Right atrium auricular region (tissue), 2 donors: ENCODE data around the gene ACAP3. TPM values are rescaled to one million over a fixed set of nuclear protein-coding genes. Genes with fewer than 3 reads are reported as not detected.
A peak's percentile ranks its signal among the peaks of the same experiment; 100 is the strongest.

ENCODE experiments used
- DNase-seq: peaks from one replicate; pipeline ENCODE4 v3.0.0-alpha.2; 2019; ENCODE audit warnings: low spot score
- H3K27ac ChIP-seq, 2 donors: fragments of 200-600 bp; sonication (generic); 1 replicate in 1 of 2; 2 replicates in 1 of 2; pipeline ENCODE4 v1.5.1; 2016 to 2019
- H3K27me3 ChIP-seq, 2 donors: fragments of 200-600 bp; sonication (generic); one replicate each; pipeline versions ENCODE4 v1.5.1 to v1.6.0; 2017 to 2019
- H3K36me3 ChIP-seq: fragments of 200-600 bp; sonication (generic); one replicate; pipeline ENCODE4 v1.5.1; 2016
- H3K4me1 ChIP-seq, 2 donors: fragments of 200-600 bp; sonication (generic); one replicate each; pipeline versions ENCODE4 v1.5.1 to v1.6.0; 2017 to 2019
- H3K4me3 ChIP-seq, 2 donors: fragments of 200-600 bp; sonication (generic); 1 replicate in 1 of 2; 2 replicates in 1 of 2; pipeline ENCODE4 v1.5.1; 2017 to 2019; ENCODE audit warnings: mild to moderate bottlenecking in 1 of 2, moderate library complexity in 1 of 2
- H3K9me3 ChIP-seq, 2 donors: fragments of 200-600 bp; sonication (generic); one replicate each; pipeline ENCODE4 v1.5.1; 2019
- CTCF ChIP-seq, 2 donors: fragments of 200-600 bp; sonication (generic); IDR thresholded peaks; one replicate each; pipeline ENCODE4 v1.5.1; 2019; ENCODE audit warnings: antibody characterized with exemption in 2 of 2
- total RNA-seq, 2 donors: library from RNA; depleted of rRNA; stranded (reverse); fragments of >200 nt; gene quantifications; one replicate each; pipeline ENCODE4 v1.1.0, GENCODE V29; 2016

Gene ACAP3
- total RNA-seq, 2 donors from 2014 or later = 19.5 to 20.4 TPM

DNA sequence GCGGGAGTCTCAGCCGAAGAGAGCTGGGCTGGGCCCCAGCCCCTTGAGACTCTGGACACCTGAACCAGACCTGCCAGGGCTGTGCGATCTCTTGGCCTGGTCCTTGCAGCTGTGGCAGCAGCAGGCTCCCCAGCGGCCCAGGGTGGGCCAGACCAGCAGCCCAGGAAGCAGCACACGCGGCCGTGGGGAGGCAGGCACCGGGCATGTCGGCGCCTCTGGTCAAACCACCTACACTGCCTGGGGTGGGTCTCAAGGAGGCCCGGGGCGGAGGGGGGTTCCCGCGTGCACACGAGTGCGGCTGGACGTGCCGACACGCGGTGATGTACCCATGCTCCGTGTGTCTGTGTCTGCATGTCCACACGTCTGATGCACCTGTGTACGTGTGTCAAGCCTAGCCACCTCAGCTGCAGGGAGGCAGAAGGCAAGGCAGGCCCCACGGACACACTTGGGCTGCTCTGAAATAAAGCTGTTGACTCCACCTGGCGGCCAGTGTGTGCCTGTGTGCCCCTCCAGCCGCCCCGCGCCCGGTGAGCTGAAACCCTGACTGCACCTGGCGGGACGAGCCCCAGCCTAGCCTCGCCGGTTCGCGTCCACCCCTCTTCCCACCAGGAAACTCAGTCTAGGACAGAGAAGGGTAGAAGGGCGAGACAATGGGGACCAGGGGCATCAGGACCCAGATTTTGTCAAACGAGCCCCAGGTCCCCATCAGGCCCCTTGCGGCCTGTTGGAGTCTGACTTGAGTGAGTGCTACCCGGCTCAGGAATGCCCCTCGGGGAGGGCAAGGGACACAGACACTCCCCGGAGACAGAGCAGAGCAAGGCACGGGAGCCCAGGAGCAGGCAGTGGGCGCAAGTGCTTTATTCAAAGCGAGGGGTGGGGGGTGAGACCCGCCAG lies 15.9 kb downstream of the ACAP3 start:
- Histone ChIP-seq H3K27me3 (no peaks in the 10 kb centered on the region), H3K36me3 (peaks cover 6% of the 10 kb centered on the region), H3K4me1 (peaks cover 0 to 15% of the 10 kb centered on the region in 2 donors), H3K4me3 (no peak overlapping the region), H3K9me3 (no peaks in the 10 kb centered on the region), H3K27ac (no peak overlapping the region)
- DNase-seq = no peak
- peak; percentile 33 to 78 for TF ChIP-seq CTCF (IDR thresholded peaks at IDR 0.05)

DNA sequence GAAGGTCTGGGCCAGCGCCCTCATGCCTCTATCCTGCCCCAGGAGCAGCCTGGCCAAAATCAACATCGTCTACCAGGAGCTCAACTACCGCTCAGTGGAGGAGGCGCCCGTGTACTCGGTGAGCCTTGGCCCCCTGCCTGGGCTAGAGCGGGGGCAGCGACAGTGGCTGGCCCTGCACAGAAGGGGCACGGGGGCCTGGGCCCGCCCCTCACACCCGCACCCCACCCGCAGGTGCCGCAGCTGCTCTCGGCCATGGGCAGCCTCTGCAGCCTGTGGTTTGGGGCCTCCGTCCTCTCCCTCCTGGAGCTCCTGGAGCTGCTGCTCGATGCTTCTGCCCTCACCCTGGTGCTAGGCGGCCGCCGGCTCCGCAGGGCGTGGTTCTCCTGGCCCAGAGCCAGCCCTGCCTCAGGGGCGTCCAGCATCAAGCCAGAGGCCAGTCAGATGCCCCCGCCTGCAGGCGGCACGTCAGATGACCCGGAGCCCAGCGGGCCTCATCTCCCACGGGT lies 16.7 kb downstream of the ACAP3 start:
- Histone ChIP-seq H3K4me3 (no peak overlapping the region), H3K4me1 (peaks cover 0 to 15% of the 10 kb centered on the region in 2 donors), H3K27ac (no peak overlapping the region), H3K9me3 (no peaks in the 10 kb centered on the region), H3K27me3 (peaks cover 0 to 6% of the 10 kb centered on the region in 2 donors), H3K36me3 (peaks cover 2% of the 10 kb centered on the region)
- no peak for DNase-seq
- TF ChIP-seq CTCF (IDR thresholded peaks at IDR 0.05) = no peak

DNA sequence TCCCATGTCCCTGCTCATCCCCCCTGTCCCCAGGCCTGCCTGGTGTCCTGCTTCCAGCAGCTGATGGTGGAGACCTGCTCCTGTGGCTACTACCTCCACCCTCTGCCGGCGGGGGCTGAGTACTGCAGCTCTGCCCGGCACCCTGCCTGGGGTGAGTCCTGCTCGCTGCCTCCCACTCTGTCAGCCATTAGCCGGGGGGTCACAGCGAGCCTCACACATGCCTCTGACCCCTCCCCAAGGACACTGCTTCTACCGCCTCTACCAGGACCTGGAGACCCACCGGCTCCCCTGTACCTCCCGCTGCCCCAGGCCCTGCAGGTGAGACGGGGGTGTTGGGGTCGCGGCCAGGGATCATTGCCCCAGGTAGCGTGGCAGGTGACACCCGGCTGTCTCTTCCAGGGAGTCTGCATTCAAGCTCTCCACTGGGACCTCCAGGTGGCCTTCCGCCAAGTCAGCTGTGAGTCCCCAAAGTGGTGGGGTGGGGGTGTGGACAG lies 17.4 kb downstream of the ACAP3 start:
- H3K27me3 ChIP-seq = peaks cover 0 to 8% of the 10 kb centered on the region in 2 donors
- no peaks in the 10 kb centered on the region for H3K36me3 ChIP-seq
- peak; percentile 32 to 73 for TF ChIP-seq CTCF (IDR thresholded peaks at IDR 0.05)
- H3K9me3 ChIP-seq = no peaks in the 10 kb centered on the region
- peaks cover 0 to 15% of the 10 kb centered on the region in 2 donors for H3K4me1 ChIP-seq
- H3K4me3 ChIP-seq = no peak overlapping the region
- H3K27ac ChIP-seq = no peak overlapping the region
- DNase-seq = no peak

DNA sequence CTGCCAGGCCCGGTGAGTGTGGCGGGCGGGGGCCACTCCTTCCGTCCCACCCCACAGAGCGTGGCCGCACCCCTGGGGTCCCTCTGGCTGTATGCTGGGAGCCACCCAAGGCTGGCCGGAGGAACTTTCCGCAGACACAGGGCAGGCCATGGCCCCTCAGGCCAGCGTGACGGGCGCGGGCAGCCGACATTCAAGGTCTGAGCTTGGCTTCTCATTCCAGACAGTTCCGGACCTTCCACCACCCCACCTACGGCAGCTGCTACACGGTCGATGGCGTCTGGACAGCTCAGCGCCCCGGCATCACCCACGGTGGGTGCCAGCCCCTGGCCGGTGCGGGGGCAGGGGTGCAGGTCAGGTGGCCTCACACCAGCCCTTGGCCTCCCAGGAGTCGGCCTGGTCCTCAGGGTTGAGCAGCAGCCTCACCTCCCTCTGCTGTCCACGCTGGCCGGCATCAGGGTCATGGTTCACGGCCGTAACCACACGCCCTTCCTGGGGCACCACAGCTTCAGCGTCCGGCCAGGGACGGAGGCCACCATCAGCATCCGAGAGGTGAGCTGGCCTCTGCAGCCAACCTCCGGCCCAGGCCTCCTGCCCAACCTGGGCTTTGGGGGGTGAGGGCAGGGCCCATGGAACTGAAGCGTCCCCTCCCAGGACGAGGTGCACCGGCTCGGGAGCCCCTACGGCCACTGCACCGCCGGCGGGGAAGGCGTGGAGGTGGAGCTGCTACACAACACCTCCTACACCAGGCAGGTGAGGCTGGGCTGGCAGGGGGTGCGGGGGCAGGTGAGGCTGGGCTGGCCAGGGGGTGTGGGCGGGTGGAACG lies 20.2 kb downstream of the ACAP3 start:
- Histone ChIP-seq H3K4me3 (no peak overlapping the region), H3K27ac (no peak overlapping the region), H3K36me3 (no peaks in the 10 kb centered on the region), H3K4me1 (peaks cover 0 to 15% of the 10 kb centered on the region in 2 donors), H3K27me3 (peaks cover 0 to 8% of the 10 kb centered on the region in 2 donors), H3K9me3 (no peaks in the 10 kb centered on the region)
- no peak for DNase-seq
- no peak for TF ChIP-seq CTCF (IDR thresholded peaks at IDR 0.05)

- Histone ChIP-seq H3K27ac (no peak overlapping the region), H3K9me3 (no peaks in the 10 kb centered on the region), H3K27me3 (peaks cover 0 to 8% of the 10 kb centered on the region in 2 donors), H3K36me3 (no peaks in the 10 kb centered on the region), H3K4me1 (peaks cover 0 to 20% of the 10 kb centered on the region in 2 donors), H3K4me3 (no peak overlapping the region)
- no peak for DNase-seq
- no peak for TF ChIP-seq CTCF (IDR thresholded peaks at IDR 0.05)
These were observed 21.1 kb downstream of the ACAP3 start for GRCh38 chr1:1286313-1287261.
